Astrocyte (in vitro differentiated cells and primary cell): ENCODE results near the gene SH3BP2.

ENCODE experiments used
- CTCF ChIP-seq: IDR thresholded peaks from 2 replicates; pipeline ENCODE4 v1.5.1; 2011; ENCODE audit warnings: low read depth, mild to moderate bottlenecking, inconsistent platforms, low read length, moderate library complexity; ENCODE audit not compliant: insufficient read depth
- EZH2 ChIP-seq: IDR thresholded peaks from 2 replicates; pipeline ENCODE4 v1.6.1; 2012; ENCODE audit warnings: mild to moderate bottlenecking, low read length, inconsistent platforms; ENCODE audit not compliant: insufficient read depth

- TF ChIP-seq CTCF (no peak), EZH2 (no peak)
These were observed 9.1 kb upstream of the SH3BP2 start for GRCh38 chr4:2783790-2784189.
